GM18870 (cell line): Measurements from ENCODE around the gene C22orf39.

Source experiments
- ATAC-seq: cut with Tn5 transposase; IDR thresholded peaks from one replicate; pipeline ENCODE4 v1.9.1; 2021; ENCODE audit warnings: moderate library complexity; ENCODE audit not compliant: unreplicated experiment

The C22orf39 gene

DNA sequence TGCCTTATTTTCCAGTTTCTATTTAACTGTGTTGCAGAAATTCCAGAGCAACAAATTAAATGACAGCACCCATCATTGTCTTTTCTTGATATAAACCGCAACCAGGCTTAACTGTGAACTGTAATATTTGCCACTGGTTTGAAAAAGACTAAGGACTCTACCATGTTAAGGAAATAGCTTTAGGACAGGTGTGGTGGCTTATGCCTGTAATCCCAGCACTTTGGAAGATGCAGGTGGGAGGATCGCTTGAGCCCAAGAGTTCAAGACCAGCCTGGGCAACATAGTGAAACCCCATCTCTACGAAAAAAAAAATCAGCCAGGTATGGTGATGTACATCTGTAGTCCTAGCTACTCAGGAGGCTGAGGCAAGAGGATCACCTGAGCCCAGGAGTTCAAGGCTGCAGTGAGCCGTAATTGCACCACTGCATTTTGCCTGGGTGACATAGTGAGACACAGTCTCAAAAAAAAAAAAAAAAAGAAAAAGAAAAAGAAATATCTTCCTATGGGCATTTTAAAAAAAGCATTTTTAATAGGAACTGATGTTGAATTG, 44.8 kb downstream of the C22orf39 start:
- no peak for ATAC-seq

DNA sequence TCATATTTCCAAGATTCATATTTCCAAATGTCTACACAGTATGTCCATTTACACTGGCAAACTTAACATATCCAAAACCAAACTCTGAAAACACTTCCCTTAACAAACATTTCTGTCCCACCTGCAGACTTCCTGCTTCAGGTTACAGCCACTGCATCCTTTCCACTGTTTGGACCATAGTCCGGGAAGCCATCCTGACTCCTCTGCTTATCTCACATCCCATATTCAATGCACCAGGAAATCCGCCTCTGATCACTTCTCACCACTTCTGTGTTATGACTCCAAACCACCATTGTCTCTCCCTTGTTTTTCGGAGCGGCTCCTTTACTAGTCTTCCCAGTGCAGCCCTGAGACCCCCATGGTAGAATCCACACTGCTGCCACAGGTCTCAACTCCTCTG, 46.0 kb downstream of the C22orf39 start:
- no peak for ATAC-seq

DNA sequence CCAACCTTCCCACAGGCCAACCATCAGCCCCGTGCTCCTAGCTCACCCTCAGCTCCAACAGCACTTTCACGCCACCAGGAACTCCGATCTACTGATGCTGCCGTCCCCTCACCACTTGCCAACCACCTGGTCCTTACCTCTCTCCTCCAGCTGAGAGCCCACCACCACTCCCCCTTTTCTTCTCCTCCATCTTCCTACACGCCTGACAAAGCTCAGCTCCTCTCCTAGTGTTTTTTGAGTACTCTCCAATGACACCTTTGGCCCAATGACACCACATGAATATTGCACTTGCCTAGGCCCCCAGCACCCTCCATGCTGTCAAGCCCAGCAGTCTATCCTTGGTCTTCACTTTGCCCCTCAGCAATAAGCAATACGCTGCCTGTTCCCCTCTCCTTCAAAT, 46.6 kb downstream of the C22orf39 start:
- ATAC-seq, result no peak

DNA sequence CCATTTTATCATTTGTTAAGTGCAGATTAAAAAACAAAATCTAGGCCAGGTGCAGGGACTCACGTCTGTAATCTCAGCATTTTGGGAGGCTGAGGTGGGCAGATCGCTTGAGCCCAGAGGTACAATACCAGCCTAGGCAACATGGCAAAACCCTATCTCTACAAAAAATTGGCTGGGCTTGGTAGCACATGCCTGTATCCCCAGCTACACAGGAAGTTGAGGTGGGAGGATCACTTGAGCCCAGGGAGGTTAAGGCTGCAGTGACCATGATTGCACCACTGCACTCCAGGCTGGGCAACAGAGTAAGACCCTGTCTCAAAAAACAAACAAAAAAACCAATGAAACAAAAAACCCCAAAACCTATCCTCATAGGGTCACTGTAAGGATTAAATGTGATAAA, 48.9 kb downstream of the C22orf39 start:
- no peak for ATAC-seq

DNA sequence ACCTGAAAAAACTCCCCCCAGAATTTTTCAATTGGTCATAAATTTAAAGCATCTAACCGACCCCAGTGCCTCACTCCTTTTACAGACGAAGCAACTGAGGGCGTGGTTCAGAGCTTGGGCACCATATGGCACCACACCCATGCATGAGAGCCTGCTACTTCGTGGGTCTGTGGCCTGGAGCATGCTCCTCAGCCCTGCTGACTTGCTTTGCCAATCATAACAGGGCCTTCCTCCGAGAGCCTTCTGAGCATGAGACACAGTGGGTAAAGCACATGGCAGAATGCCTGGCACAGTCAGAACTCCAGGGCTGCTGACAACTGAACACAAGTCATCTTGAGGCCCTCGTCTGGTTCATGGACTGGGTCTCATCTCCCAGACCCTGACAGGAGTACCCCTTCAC, 49.3 kb downstream of the C22orf39 start:
- no peak for ATAC-seq

DNA sequence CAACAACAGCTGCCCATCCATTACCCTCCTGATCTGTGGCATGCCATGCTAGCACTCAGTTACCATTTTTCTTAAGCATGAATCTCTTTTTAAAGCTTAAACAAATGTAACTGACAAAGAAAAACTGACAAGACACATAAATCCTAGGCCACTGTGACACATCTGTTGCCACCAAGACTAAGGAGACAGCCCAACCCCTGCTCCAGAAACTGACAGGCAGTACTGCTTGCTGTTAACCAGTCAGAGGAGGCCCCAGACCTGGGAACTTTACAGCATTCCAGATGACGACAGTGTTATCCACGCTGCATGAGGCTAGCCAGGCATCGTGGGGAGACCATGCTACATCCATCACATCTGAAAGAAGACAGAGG, 49.8 kb downstream of the C22orf39 start:
- ATAC-seq, result no peak

DNA sequence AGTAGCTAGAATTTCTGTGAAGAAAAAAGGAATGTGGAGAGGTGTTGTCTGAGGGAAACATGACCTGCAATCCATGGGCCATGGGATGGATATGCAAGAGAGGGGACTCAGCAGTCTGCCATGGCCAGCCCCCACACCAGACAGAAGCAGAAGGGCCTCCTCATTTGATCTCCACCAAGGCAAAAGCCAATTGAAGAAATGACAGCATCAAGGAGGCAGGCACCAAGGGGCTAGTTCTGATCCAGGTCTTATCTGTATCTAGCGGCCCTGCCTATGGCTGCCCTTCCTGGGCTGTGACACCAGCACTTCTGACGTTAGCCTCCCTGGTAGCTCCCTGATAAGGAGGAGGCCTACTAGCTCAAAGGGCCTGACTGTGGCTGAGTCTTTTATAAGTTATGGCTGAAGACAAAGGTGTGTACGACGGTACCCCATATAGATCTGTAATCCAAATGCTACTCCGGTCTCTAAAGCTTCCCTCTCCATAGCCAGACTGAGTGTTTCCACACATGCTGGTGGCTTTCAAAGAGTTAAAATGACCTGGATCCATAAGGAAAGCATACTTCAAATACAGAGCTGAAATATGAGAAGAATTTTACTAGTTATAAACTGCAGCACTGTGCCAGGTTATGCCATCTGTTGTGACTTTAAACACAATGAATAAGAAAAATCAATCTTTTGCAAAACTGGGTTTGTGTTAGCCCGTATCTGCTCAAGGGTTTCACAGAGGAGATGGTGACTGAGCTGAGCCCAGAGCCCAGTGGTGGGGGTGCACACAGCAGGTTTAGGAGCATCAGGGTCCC, 50.4 kb downstream of the C22orf39 start:
- no peak for ATAC-seq

DNA sequence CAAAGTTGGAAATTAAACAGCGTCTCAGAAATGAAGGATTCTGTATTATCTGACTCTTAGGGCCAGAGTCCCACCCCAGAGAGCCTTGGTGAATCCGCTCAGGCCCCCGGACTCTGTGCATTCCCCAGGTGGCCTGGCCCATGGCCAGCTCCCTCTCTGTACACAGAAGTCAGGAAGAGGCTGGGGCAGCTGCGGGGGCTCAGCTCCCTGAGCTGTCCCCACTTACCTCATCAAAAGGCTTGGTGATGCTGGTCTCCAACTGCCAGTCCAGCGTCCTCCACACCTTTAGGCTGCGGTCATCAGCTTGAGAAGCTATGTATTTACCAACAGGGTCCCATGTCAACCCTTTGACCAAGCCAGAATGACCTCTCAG, 51.0 kb downstream of the C22orf39 start:
- ATAC-seq, result no peak

DNA sequence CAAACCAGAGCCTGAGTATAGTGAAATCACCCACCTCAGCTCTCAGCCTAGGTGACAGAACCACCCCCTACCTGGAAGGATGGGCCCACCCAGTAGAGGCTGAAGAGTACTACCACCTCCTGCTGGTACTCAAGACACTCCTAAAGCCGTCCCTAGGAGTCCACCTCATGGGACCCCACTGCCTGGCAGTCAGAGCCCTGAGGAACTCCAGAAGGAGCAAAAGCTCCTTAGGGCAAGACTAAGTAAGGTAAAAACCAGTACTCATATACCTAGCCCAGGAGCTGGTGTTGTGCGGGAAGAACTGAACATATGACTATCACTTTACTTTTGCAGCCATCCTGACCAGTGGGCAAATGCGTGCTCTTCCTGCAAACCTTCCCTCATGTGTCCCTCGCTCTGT, 52.2 kb downstream of the C22orf39 start:
- ATAC-seq, result no peak

DNA sequence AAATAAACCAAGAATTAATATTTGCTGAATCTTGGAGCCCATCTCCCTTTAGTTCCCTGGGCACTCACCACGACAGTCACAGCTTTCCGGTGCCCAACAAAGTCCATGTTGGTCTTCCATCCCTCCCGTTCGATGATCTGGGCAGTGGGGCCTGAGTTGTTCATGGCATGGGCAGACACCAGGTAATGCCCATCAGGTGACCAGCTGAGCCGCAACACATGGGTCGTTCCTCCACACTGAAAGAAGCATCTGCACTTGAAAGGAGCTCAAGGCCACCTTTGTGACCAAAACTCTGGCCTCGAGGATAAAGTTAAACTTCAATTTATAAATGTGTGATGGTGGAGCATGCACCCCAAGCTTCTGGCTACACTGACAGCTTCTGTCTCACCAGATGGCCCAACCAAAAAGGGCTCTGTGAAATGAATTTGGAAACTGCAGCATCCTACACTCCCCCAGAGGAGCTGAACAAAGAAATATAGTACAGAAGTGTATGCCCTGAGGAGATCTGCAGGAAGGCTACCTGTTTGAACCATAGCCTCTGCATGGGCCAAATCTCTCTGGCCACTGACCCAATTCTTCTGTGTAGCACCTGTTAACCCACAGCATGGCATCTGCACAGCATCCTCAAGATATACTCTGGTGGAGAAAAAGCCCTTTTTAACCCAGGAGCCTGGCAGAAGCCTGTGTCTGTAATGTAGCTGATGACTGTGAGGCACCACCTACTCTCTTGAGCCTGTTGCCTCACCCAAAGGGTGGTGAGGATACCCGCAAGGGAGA, 53.0 kb downstream of the C22orf39 start:
- ATAC-seq, result no peak

DNA sequence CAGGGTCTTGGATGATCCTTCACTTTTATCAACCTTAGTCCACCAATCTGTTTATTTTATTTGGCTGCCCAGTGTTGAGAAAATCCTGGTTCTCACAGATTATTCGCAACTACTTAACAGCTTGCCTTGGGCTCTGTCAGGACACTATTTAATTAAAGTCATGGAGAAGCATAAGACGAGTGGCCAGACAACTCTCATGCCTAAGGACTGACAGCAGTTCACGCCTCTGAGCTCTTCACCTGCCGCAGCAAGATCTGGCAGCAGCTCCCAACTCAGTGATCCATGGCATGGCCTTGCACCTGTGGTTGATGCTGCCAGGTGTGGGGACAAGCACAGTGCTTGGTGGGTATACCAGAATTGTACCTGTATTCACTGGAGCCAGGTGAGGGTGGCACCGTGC, 53.8 kb downstream of the C22orf39 start:
- ATAC-seq, result no peak
